Activated CD4-positive, alpha-beta T cell treated with anti-CD3 and anti-CD28 coated beads, Interleukin-2, amount 50 U/mL, for 1 hour (primary cell): ENCODE data around the gene ZCCHC9.

Source experiments
- DNase-seq: peaks from one replicate; pipeline ENCODE4 v3.0.0-alpha.2; 2020

Gene ZCCHC9

DNA sequence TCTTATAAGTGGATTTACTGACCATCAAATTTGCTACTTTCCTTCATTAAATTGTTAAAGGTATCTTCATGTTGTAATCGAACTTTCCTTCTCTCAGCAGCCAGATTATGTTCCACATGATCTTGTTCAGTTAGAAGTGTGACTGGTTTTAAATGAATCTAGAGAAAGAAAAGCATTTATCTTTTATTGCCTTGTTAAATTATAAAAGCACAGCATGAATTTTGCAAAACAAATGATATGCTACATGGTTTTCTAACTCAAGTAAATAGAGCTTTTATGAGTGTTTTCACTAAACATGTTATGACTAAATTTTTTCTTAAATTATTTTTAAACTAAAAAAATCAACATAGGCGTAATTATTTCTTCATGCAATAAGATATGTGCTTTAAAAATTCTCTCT lies 58.5 kb downstream of the ZCCHC9 start:
- no peak for DNase-seq

DNA sequence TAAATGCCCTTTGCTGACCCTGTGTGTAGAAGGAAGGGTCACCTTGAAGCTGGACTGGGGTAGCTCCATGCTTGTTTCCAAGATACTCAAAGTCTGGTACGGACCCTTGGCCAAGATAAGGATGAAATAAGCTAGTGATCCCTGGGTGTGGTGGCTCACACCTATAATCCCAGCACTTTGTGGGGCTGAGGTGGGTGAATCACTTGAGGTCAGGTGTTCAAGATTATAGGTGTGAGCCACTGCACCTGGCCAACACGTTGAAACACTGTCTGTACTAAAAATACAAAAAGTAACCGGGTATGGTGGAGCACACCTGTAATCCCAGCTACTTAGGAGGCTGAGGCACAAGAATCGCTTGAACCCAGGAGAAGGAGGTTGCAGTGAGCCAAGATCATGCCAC lies 59.3 kb downstream of the ZCCHC9 start:
- no peak for DNase-seq

DNA sequence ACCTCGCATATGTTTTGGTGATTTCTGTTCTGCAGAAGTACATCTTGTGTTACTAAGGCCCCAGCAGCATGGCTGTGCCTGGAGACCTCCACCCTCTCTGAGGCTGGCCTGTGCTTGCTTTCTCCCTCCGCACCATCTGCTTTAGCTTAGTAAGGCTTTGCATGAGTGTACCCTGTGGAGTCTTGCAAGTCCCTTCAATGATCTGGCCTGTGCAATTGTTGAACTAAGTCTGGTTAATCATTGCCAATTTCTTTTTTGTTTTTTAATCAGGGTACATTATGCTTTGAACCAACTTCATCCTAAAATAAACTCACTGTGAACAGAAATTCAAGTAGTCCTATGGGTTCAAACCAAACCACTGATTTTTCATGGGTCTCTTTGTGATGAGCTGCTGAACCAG lies 60.2 kb downstream of the ZCCHC9 start:
- no peak for DNase-seq
